T-helper 22 cell (primary cell): ENCODE results near the gene TBC1D9B.
"Not testable (repeated sequence)": the region's sequence is repeated elsewhere in the genome, so short reads cannot be mapped to it uniquely, and the experiment has no call there.

Experiments used
- DNase-seq: peaks from one replicate; pipeline ENCODE4 v3.0.0-alpha.2; 2020; ENCODE audit warnings: low read depth

The TBC1D9B gene

DNA sequence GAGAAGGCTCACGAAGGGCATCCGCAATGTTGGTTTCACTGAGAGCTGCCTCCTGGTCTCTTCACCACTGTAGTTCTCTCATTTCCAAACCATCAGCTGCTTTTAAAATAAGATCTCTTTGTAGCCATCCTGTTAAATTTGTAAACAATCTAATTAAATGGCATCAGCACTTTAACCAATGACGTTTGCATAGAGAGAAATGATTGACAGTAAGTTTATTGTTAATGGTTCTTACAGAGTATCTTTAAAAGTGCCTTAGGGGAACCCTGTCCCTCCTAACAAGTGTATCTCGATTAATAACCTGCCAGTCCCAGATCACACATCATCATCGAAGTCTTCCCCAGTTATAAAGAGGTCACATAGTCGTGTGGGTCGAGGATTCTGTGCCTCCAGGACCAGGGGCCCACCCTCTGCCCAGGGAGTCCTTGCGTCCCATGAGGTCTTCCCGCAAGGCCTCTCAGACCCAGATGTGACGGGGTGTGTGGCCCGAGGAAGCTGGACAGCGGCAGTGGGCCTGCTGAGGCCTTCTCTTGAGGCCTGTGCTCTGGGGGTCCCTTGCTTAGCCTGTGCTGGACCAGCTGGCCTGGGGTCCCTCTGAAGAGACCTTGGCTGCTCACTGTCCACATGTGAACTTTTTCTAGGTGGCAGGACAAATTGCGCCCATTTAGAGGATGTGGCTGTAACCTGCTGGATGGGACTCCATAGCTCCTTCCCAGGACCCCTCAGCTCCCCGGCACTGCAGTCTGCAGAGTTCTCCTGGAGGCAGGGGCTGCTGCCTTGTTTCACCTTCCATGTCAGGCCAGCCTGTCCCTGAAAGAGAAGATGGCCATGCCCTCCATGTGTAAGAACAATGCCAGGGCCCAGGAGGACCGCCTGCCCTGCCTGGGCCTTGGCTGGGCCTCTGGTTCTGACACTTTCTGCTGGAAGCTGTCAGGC is 70.4 kb downstream of the TBC1D9B start:
- no peak for DNase-seq

DNA sequence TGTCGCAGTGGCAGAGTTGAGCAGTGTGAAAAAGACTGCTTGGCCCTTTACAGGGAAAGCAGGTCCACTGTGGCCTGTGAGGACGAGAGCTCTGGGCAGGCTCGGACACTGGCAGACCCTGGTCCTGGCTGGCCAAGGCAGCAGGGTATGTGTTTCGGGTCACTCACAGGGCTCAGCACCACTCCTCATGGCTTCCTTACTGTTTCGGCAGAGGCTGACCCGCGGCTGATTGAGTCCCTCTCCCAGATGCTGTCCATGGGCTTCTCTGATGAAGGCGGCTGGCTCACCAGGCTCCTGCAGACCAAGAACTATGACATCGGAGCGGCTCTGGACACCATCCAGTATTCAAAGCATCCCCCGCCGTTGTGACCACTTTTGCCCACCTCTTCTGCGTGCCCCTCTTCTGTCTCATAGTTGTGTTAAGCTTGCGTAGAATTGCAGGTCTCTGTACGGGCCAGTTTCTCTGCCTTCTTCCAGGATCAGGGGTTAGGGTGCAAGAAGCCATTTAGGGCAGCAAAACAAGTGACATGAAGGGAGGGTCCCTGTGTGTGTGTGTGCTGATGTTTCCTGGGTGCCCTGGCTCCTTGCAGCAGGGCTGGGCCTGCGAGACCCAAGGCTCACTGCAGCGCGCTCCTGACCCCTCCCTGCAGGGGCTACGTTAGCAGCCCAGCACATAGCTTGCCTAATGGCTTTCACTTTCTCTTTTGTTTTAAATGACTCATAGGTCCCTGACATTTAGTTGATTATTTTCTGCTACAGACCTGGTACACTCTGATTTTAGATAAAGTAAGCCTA is 71.3 kb downstream of the TBC1D9B start:
- DNase-seq = peak; percentile 53

DNA sequence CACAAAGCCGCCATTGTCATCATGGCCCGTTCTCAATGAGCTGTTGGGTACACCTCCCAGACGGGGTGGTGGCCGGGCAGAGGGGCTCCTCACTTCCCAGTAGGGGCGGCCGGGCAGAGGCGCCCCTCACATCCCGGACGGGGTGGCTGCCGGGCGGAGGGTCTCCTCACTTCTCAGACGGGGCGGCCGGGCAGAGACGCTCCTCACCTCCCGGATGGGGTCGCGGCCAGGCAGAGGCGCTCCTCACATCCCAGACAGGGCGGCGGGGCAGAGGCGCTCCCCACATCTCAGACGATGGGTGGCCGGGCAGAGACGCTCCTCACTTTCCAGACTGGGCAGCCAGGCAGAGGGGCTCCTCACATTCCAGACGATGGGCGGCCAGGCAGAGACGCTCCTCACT is 72.8 kb downstream of the TBC1D9B start:
- not testable (repeated sequence) for DNase-seq

DNA sequence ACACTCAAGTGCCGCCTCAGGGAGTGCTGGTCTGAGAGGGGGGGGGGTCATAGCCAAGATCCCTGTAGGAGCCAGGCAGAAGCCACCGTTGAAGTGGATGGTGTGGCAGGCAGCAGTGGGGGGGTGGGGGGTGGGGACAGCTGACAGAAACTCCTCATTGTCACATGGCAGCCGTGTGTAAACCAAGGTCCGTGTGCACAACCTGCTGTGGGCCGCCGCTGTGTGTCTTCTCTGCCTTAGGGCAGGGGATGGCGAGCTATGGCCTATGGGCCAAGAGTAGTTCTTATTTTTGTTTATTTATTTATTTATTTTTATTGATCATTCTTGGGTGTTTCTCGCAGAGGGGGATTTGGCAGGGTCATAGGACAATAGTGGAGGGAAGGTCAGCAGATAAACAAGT is 73.6 kb downstream of the TBC1D9B start:
- no peak for DNase-seq

DNA sequence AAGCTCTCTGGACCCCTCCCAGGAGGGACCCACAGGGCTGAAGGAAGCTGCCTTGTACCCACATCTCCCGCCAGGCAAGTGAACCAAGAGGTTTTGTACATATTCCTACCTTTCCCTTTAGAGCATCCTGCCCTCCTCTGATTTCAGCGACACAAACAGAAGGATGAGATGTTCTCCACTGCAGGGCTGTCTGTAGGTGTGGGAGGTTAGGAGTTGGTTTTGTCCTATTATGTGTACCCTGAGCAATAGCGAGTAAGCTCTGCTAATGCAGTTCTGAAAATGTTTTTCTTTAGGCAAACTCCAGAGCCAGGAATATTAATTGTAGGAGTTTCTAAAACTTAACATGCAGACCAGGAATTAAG is 74.0 kb downstream of the TBC1D9B start:
- no peak for DNase-seq

DNA sequence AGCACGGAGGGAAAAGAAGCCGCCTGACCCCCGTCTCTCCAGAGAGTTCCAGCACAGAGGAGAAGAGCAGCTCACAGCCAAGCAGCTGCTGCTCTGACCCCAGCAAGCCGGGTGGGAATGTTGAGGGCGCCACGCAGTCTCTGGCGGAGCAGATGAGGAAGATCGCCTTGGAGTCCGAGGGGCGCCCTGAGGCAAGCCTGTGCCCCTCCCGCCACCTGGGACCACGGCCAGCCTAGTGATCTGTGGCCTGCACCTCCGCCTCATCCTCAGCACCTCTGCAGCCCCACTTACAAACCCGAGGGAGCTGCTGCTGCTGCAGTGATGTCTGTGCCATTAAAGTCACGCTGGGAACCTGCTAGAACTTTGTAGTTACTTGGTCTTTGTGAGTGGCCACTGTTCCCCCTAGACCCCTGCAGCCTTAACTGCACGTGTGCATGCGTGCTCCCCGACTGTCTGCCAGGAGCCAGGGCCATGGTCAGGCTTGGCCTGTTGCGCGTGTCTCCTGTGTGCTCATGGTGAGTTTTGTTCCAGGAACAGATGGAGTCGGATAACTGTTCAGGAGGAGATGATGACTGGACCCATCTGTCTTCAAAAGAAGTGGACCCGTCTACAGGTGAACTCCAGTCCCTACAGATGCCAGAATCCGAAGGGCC is 74.5 kb downstream of the TBC1D9B start:
- DNase-seq = no peak

DNA sequence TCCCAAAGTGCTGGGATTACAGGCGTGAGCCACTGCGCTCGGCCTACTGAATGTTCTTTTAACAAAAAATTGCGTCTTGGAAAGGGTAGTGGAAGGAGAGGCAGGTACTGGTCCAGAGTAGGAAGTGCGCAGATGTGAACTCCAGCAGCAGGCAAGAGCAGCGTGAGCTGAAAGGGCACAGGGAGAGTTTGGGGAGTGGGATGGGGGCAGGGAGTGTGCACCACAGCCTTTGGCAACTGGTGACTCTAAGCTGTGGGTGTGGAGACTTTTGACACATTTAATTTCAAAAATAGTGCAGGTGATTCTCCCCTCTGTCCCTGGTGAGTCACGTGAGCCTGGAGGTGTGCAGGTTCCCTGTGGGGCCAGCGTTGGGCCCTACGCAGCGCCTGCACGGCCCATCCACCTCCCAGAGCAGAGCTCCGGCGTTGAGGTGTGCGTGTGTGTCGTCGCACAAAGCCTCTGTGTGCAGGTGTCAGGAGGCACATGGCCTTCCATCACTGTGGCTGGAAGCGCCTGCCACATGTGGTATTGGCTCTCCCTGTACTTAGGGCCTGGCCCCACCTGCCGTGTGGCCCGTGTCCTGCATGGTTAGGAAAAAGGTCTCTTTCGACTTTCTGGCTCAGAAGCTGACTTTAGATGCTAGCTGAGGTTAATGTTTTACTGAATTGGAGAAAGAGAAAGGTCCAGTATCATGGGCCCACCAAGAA is 75.5 kb downstream of the TBC1D9B start:
- DNase-seq = no peak

DNA sequence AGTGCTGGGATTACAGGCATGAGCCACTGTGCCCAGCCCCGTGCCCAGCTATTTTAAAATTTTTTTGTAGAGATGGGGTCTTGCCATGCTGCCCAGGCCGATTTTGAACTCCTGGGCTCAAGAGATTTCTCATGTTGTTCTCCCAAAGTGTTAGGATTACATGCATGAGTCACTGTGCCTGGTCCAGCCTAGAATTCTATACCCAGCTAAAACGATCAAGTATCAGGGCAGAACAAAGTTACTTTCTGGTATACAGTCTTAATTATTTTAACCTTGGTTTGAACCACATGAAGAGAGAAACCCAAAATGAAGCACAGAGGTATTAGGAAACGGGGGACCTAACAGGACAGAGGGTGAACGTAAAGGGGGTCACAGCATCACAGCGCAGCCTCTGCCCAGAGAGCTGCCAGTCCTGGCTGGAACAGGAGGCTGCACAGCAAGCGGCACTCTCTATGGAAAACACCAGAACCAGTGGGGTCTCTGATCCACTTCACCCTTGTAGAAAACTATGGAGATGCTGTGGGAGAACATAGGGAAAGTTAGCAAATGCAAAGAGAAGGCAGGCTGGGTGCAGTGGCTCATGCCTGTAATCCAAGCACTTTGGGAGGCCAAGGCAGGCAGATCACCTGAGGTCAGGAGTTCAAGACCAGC is 76.8 kb downstream of the TBC1D9B start:
- DNase-seq = no peak

DNA sequence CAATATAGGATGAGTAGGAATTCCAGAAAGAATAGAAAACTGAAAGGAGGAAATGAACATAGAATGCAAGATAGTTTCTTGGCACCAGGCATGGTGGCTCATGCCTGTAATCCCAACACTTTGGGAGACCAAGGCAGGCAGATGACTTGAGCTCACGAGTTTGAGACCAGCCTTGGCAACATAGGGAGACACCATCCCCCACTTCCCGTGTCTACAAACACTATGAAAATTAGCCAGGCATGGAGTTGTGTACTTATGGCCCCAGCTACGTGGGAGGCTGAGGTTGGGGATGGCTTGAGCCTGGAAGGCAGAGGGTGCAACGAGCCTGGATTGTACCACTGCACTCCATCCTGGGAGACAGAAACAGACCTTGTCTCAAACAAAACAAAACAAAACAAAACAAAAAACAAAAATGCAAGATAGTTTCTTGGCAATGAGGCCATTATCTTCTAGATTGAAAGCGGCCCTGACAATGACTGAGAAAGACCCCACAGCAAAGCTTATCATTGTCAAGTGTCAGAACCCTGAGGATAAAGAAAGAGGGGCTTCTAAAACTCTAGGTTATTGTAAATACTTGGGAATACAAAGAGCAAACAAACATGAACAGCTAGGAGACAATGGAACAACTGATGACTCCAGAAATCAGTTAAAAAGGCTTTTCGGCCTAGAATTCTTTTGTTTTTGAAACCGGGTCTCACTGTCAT is 77.8 kb downstream of the TBC1D9B start:
- DNase-seq = no peak

DNA sequence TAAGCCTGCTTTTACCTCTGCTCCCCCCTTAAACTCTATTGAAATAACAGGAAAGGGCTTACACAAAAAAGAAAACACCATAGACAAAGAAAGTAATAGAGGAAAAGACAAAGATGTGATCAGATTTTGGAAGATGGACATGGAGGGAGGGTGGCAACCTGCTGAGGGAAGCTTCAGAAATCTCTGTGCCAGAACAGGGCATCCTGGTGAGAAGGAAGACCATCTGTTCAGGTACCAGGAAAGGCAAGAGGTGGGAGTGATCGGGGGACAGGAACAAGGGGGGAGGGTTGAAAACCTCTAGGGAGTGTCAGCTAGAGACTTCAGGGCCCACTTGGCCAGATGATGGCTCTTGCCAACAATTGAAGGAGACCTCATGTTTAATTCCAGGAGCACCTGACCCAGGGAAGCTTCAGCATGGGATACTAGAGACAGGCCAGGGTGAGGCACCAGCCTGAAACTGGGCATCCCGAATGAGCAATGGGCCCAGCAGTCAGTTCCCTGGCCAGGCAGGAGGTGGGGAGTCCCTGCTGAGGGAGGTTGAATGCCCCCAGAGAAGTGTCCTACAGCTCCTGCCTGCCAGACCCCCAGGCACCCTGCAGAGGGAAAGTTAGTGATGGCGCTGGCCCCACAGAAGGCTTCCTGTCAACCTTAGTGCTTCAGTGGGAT is 78.8 kb downstream of the TBC1D9B start:
- no peak for DNase-seq

DNA sequence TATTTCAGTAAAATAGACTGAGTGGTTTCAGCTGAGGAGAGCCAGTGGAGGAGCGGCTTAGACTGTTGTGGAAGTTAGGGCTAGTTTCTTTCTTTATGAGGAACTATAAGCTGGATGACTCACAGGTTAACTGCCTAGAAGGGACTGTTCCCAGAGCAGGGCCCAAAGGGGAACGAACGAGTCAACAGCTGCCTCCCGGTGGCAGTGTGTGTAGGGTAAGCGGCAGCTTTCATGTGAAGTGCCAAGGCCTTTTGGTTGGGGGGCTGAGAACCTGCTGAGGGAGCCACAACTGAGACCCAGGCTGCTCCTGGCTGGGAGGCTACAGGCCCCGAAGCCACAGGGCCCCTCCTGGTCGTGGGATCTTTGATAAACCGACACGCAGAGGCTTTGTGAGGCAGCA is 80.0 kb downstream of the TBC1D9B start:
- no peak for DNase-seq

DNA sequence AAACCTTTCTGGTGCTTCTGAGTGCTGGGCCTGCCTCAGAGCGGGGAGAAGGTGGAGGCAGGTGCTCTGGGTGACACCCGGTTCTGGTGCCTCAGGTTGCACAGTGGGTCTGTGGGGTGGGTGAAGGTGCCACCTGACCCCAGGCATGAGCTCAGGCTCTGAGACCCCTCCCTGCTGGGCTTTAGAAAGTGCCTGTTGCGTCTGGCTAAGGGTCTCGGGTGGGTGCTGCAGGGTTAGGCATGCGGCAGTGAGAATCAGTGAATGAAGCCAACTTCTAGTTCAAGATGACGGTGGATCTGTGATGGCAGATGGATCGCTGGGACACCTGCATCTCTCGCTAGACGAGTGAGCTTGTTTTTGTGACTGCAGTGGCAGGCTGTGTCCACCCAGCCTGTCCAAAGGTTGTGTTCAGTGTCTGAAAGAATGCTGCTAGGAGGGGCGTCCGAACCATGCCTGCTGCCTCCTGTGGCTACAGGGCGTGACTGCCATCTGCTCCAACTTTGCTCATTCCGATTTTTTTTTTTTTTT is 82.0 kb downstream of the TBC1D9B start:
- DNase-seq = no peak

DNA sequence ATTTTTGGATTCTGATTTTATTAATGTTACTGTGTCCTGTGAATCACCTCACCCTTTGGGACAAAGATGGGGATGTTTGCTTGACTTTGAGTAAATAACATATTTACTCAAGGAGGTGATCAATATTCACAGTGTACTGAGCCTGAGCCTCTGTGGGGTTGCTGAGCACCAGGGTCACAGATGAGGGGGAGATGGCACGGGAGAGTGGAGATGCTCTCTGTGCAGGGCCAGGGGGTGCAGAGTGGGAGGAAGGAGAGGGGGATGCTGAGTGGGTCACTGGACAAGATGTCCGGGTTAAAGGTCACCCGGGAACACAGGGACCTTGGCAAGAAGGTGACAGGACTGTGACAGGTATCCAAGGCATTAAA is 83.0 kb downstream of the TBC1D9B start:
- no peak for DNase-seq

DNA sequence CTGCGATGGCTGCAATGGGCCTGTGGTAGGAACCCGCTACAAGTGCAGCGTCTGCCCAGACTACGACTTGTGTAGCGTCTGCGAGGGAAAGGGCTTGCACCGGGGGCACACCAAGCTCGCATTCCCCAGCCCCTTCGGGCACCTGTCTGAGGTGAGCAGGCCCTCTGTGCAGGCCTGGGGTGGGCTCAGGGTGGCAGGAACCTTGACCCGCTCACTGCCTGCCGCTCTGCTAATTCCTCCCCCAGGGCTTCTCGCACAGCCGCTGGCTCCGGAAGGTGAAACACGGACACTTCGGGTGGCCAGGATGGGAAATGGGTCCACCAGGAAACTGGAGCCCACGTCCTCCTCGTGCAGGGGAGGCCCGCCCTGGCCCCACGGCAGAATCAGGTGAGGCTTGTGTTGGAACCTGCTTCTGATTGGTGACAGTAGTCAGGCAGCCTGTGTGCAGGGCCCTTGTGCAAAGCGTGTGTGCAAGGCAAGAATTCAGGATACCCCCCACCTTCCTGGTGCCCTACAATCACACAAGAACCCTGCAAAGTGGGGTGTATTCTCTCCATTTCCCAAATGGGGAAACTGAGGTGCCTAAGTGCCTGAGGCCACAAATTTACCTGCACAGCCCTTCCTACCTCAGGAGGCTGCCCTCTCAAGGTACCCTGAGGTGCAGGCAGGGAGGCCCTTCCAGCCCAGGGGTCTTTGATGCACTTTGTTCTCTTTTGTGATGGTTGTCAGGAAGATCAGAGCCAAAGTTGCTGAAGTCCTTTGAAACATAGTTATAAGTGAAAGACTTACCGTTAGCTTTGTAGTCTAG is 83.6 kb downstream of the TBC1D9B start:
- no peak for DNase-seq

DNA sequence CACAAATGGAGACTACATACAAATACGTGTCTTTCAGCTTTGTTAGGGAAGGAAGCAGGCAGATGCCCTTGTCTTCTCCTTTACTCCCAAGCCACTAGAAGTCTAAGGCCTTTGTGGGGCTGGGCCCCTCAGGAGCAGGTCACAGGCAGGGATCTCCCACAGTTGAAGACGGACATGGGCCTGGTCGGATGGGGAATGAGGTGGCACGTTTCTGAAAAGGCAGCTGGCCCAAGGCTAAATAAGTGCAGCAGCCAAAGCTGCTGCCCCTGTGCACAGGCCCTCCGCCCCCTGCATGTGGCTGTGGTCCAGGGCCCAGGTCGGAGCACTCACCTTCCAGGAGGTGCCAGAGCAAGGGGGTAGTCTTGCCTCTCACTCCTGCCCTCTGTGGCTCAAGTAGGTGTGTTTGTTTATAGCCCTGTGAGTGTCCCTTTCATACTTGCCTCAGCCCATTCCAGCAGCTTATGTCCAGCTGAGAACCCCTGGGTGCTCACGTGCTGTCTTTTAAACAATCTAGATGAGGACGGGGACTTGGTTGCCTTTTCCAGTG is 85.2 kb downstream of the TBC1D9B start:
- no peak for DNase-seq

DNA sequence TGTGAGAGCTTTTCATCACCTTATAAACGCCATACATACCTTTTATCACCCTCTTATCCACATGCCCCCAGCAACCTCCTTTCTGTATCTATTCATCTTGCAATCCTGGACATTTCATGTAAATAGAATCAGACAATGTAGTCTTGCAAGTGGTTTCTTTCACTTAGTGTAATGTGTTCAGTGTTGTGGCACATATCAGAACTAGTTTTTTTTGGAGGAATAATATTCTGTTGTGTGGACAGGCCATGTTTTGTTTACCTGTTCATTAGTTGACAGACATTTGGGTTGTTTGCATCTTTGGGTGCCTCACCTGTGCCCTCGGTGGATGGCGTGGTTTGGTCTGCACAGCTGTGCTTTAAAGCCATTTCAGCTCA is 85.7 kb downstream of the TBC1D9B start:
- no peak for DNase-seq

DNA sequence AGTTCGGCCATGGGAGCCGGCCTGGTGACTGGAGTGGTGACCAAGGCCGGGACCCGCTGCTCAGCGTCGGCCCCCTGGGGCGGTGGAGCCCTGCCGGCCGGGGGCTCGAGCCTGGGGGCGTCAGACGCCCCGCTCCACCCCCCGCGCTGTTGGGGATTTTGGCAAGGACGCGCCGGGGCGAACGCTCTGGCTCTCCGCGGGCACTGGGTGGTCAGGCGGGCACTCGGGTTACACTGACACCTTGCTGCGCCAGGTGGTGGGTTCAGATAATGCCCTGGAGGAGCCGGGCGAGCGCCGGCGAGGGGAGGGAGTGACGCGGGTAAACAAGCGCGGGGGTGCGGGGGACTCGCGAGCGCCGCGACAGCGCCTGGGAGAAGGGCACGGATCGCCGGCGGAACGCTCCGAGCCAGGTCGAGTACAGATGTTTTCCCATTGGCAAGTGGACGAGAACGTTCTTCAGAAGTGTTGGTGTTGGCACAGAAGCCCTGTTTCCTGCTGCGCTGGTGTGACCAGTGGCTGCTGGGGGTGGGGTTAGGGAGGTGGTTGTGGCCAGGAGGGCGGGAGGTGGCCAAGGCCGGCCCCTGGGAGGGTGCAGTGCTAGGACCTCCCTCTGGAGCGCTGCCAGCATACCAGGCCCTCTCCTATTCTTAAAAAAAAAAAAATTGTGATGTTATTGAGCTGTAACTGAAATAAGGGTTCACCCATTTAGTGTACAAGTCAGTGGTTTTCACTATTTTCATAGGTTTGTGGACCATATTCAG is 86.2 kb downstream of the TBC1D9B start:
- DNase-seq = peak; percentile 80
